Measurements from ENCODE around the gene DAAM1.

Gene DAAM1

DNA sequence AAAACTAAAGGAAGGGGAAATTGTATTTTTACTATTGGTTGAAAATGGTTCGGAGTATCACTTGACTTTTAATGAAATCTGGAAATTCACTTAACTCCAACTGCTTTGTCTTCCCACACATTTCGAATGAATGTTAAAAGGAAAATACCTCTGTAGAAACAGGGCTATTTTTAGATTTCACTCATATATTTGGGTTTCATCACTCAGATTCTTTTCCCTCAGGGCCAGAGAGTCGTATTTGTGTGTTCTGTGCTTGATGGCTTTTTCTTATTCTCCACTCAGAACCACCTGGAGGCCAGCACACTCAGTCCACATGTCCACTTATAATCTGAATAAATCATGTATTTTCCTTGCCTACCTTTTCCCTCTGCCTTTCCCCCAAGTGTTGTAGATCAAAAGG, 40.0 kb downstream of the DAAM1 start:
- DNase-seq, result no peak

DNA sequence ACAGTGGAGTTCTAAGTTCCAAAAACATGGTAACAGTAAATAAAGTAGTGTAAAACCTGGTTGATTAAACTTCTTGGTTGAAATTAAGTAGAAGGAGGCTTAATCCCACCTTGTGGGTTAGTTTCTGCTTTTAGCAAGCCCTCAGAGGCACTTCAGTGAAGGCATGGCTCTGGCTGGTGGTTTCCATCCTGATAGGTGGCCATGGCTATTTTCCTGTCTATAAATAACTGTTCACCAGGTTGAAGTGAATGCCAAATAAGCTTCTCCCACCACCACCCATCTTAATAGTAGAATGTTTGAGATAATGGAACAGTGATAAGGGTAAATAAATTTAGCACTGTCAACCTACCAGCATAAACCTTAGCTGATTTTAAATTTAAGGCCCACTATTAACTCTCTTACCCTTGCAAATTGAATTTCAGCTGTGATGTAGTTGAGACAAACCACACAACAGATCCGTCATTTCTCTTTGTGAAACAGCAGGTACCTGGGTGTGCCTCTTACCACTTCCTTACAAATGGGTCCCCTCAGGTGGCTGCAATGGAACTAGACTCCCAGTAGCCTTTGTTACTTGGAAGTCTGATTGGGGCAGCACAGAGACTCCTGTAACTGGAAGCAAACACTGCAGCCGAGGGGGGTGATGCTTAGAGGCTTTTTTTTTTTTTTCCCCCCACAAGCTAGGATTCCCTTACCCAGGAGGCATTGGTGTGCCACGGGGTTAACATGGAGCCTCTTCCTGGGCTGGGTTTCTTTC, 41.4 kb downstream of the DAAM1 start:
- no peak for DNase-seq

- DNase-seq, result no peak
Measured at GRCh38 chr14:59236195-59236594, 47.7 kb downstream of the DAAM1 start.

DNA sequence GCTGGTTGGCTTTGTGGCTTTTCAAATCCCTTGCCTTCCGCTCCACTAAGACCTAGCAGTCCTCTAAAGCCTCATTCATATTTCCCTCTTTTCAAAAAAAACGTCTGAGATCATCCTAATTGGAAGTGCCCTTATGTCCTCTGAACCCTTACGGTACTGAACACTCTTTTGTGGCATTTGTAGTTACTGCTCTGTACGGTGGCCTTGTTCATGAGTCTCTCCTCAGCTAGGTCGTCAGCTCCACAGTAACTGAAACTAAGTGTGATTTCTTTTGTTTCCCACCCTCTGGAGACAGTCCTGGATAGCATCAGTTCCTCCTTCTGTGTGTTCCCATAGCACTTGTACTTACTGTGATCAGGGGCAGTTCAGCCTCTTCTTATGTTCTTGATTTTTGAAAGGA, 49.7 kb downstream of the DAAM1 start:
- DNase-seq, result no peak

- no peak for DNase-seq
Measured at GRCh38 chr14:59239022-59239421, 50.6 kb downstream of the DAAM1 start.

- DNase-seq, result no peak
Measured at GRCh38 chr14:59240356-59240755, 51.9 kb downstream of the DAAM1 start.

- DNase-seq, result no peak
Measured at GRCh38 chr14:59241121-59241520, 52.7 kb downstream of the DAAM1 start.

DNA sequence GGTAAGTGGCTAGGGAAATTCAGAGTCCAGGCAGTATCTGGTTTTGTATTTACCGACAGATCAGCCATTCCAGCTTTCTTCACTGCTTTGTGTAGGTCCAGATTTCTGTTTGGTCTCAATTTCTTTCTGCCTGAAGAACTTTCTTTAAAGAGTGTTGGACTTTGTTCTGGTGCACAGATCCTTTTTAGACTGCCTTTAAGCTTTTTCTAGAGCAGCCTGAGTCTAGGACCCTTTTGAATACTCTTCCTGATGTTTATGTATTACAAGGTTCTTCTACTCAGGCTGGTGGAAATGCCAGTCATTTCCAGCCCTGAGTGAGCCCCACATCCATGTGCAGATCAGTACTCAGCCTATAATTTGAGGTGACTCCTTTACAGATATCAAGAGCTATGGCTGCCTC, 54.7 kb downstream of the DAAM1 start:
- no peak for DNase-seq

GRCh38 chr14:59244581-59244980, 56.1 kb downstream of the DAAM1 start:
- no peak for DNase-seq

GRCh38 chr14:59245809-59246295, 57.4 kb downstream of the DAAM1 start:
- no peak for DNase-seq

GRCh38 chr14:59246566-59246965, 58.1 kb downstream of the DAAM1 start:
- no peak for DNase-seq

DNA sequence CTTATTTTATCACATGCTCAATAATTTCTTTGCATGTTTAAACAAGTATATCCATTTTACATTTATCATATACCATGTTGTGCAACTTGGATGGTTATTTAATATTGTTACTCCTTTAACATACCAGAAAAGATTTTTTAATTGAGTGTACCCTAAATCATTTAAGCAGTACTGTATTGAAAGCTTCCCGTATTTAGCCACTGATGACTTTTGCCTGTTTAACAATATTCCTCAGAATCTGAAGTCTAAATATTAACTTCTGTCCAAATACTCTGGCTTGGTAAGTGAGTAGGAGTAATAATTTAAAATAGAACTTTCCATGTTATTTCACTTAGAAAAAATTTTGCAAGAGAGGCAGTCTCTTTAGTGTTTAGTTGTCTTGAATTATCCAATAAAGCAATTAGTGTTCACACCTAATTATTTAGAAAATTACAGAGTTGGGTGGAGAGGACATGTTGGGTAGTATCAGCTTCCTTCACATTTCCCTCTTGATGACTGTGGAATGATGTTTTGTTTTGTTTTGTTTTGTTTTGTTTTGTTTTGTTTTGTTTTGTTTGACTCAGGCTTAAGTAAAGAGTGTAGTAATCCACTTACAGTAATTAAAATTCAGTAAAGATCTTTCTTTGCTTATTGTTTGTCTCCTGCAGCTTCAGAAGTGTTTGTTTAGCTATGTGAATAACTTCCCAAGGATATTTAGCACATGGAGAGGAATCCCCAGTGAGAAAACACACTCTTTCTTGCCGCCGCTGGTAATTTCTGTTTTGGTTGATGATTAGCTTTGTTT, 59.5 kb downstream of the DAAM1 start:
- DNase-seq, result no peak

GRCh38 chr14:59249029-59249428, 60.6 kb downstream of the DAAM1 start:
- DNase-seq, result no peak

DNA sequence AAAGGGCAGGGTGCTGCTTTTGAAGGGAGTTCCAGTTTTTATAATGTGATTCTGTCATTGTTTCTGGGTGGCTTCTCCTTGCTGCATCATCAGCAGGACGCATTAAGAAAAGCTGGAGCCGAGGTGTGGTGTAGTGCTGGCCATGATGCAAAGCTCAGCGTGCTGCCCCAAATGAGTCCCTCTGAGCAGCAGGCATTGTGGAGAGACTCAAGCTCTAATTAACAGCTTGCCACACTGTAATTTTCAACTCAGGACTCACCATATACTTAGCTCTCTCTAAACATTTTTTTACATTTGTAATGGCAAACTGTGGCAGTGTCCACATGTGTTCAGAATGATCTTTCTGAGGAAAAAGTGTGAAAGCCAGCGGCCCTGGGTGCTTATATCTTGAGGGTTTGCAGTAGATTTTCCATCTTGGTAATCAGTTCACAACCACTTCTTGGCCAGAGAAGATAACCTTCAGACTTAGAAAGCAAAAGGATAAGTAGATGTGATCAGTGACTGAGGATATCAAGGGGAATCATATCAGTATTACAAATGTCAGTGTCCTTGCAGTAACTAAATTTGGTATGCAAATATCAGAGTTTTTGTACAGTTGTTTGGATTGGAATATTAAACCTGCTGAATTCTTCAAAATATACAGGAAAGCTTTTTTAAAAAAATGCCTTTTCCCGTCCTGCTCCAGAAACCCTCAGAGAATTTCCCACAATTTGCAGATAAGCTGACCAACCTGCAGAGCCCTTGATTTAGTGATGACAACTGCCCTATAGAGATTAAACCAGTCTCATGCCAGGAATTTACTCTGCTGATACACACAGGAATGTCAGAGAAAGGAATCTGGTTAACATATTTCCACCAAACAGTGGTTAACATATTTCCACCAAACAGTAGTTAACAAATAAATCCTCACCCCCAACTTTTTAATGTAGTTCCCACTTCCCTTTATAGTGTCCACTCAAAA, 63.6 kb downstream of the DAAM1 start:
- DNase-seq, result no peak

- no peak for DNase-seq
Measured at GRCh38 chr14:59252772-59253500, 64.5 kb downstream of the DAAM1 start.

DNA sequence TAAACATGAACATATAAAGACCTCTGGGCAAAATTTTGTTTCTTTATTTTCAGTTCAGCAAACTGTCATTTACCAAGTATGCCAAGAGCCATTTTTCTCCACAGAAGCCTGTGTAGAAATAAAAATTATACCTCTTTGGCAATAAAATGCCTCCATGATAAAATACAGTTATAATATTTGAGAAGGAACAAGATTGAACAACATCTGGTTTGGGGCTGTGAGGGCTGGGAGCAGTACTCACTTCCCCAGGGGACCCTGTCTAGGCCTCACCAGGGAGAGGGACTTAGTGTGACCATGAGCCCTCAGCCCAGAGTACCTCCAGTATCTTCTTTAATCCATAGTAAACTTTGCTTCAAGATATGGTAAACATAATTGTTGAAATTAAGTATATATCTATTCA, 65.1 kb downstream of the DAAM1 start:
- DNase-seq, result no peak

GRCh38 chr14:59254146-59254910, 65.9 kb downstream of the DAAM1 start:
- DNase-seq, result no peak

DNA sequence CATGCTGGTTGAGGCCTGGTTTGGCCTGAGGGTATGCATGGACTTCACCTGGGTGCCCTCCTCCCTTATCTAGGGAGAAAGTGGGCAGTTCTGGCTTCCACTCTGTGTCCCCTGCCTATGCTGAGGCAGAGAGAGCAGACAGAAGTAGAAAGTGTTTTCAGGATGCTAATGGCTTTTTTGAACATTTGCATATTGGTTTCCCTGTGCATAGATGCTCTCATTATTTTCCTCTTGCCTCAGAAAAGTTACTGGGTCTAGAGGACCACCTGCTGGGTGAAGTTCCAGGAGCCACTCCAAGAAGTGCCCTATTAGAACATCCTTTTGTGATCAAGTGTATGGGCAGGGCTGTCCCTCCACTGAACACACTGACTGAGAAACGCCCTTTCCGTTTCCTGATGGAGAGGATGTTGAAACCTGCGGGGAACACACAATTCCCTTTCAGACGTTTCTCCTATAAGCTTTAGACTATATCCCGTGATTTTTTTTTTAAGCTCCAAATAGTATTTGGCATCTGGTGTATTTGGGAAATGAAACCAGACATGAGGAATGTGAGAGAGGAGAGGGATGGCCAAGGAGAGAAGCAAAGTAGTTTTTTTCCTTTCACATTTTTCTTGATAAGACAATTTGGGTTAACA, 66.6 kb downstream of the DAAM1 start:
- DNase-seq, result no peak

DNA sequence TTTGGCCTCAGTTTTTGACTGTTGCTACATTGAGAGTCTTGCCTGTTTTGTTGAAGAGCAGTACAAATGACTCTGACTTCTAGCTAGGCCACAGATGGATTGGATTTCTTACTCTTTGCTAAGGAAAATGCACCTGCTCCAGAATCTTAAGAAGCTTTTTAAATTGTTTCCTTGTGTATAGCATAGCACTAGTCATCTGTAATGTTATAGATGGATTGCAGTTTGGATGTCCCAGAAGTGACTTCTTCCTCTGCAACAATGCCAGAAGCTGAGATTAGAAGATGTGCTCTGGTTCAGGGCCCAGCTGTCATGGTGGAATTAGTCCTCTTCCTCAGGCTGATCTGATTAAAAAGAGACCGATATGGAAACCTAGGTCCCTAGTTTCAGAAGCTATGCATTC, 67.9 kb downstream of the DAAM1 start:
- no peak for DNase-seq

DNA sequence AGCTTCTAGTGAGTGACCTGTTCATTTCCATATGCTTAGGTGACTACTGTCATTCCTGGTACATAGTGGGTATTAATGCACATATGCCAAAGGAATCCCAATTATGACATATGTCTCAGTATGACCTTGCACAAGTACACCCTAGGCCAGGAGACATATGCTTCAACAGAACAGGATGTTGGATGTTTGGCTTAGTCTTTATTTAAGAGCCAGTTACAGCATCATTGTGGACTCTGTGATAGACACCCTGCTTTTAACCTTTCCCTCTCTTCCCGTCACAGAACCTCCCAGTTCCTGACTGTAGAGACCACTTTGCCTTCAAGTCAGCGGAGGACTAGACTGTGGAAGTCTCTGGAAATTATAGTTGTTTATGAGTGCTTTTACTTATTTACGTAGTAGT, 72.9 kb downstream of the DAAM1 start:
- DNase-seq, result no peak

Measured in activated CD4-positive, alpha-beta T cell treated with anti-CD3 and anti-CD28 coated beads, Interleukin-2, amount 50 U/mL, for 1 hour (primary cell).